A549 (cell line): ENCODE data around the gene NUP205. TPM values are rescaled to one million over a fixed set of nuclear protein-coding genes. Genes with fewer than 3 reads are reported as not detected.

Source experiments
- ATAC-seq, 2 experiments: fragments of 200-7000 bp in 1 of 2; fragments of >200 bp in 1 of 2; cut with Nextera tagmentation in 1 of 2; cut with Tn5 transposase in 1 of 2; 3 replicates each; pipeline versions ENCODE4 v1.8.0 to v1.9.1; 2018 to 2020; ENCODE audit warnings: mild to moderate bottlenecking in 1 of 2, moderate library complexity in 1 of 2
- CTCF ChIA-PET: fragments of 300-600 bp; sonication (Branson Sonifier 250); formaldehyde crosslinking; extraction: SDS; loops from one replicate; lab custom pipeline; 2021; ENCODE audit warnings: antibody characterized with exemption, inconsistent platforms; lab: Yijun Ruan, JAX
- POLR2A ChIA-PET: fragments of 350-600 bp; formaldehyde crosslinking; extraction: SDS; loops from one replicate; lab custom pipeline; 2021; ENCODE audit warnings: antibody characterized with exemption, inconsistent platforms; lab: Yijun Ruan, JAX
- DNase-seq, 2 experiments: peaks; one replicate each; pipeline versions ENCODE4 v3.0.0 to v3.0.0-alpha.2; 2011 to 2016; ENCODE audit warnings: low read depth in 1 of 2, low spot score in 1 of 2
- FAIRE-seq: peaks from 2 replicates; lab custom pipeline; 2011; peaks lifted over from hg19 to GRCh38; lab: Jason Lieb, UNC
- H3K27ac ChIP-seq, 2 experiments: fragments of >200 bp; sonication (Bioruptor Twin); formaldehyde crosslinking; 3 replicates each; pipeline ENCODE4 v1.5.1; 2016 to 2017
- H3K4me1 ChIP-seq: fragments of >200 bp; sonication (Bioruptor Twin); formaldehyde crosslinking; 3 replicates; pipeline ENCODE4 v1.6.1; 2016
- H3K4me2 ChIP-seq: fragments of >200 bp; sonication (Bioruptor Twin); formaldehyde crosslinking; 3 replicates; pipeline ENCODE4 v1.6.1; 2016
- H3K4me3 ChIP-seq: fragments of >200 bp; sonication (Bioruptor Twin); formaldehyde crosslinking; 3 replicates; pipeline ENCODE4 v1.5.1; 2016
- H3K9me3 ChIP-seq: fragments of >200 bp; sonication (Bioruptor Twin); formaldehyde crosslinking; 3 replicates; pipeline ENCODE4 v1.6.1; 2016
- CBX2 ChIP-seq: fragments of 200-600 bp; sonication (generic); IDR thresholded peaks from 2 replicates; pipeline ENCODE4 v1.6.1; 2016; ENCODE audit warnings: low read depth, mild to moderate bottlenecking, borderline replicate concordance
- CBX8 ChIP-seq: fragments of 200-600 bp; sonication (generic); IDR thresholded peaks from 2 replicates; pipeline ENCODE4 v1.6.1; 2016
- EHMT2 ChIP-seq: fragments of 200-600 bp; sonication (generic); IDR thresholded peaks from 2 replicates; pipeline ENCODE4 v1.6.1; 2016; ENCODE audit warnings: antibody characterized with exemption, low read depth, mild to moderate bottlenecking, moderate library complexity
- ELK1 ChIP-seq: fragments of 150-350 bp; IDR thresholded peaks from 2 replicates; pipeline ENCODE4 v1.6.1; 2014; ENCODE audit warnings: low read depth, mild to moderate bottlenecking, low read length
- EP300 ChIP-seq, 2 experiments: fragments of >200 bp; sonication (Bioruptor Twin); formaldehyde crosslinking; IDR thresholded peaks; 2 replicates in 1 of 2; 3 replicates in 1 of 2; pipeline ENCODE4 v1.6.1; 2016 to 2017
- ESRRA ChIP-seq: fragments of 150-350 bp; IDR thresholded peaks from 2 replicates; pipeline ENCODE4 v1.6.1; 2014; ENCODE audit warnings: mild to moderate bottlenecking, low read length, borderline replicate concordance
- FOSB ChIP-seq: fragments of 250-450 bp; sonication (Bioruptor Pico); IDR thresholded peaks from 2 replicates; pipeline ENCODE4 v1.5.0; 2020; ENCODE audit warnings: mild to moderate bottlenecking, moderate library complexity
- FOSL2 ChIP-seq, 2 experiments: fragments of 450-650 bp in 1 of 2; fragments of >200 bp in 1 of 2; sonication (Bioruptor Twin) in 1 of 2; formaldehyde crosslinking; IDR thresholded peaks; 2 replicates each; pipeline versions ENCODE4 v1.5.0 to v1.6.1; 2016 to 2020; ENCODE audit warnings: mild to moderate bottlenecking in 1 of 2, moderate library complexity in 1 of 2
- FOXS1 ChIP-seq: fragments of 250-450 bp; sonication (Bioruptor Pico); IDR thresholded peaks from 2 replicates; pipeline ENCODE4 v1.5.0; 2020; ENCODE audit warnings: mild to moderate bottlenecking, moderate library complexity
- HMGXB4 ChIP-seq: fragments of 250-450 bp; sonication (Bioruptor Pico); IDR thresholded peaks from 2 replicates; pipeline ENCODE4 v1.5.0; 2021; ENCODE audit warnings: mild to moderate bottlenecking, moderate library complexity, borderline replicate concordance
- MAFK ChIP-seq: fragments of 450-650 bp; IDR thresholded peaks from 2 replicates; pipeline ENCODE4 v1.6.1; 2014; ENCODE audit not compliant: partially characterized antibody
- MYC ChIP-seq: IDR thresholded peaks from 2 replicates; pipeline ENCODE4 v1.6.1; 2012; ENCODE audit warnings: mild to moderate bottlenecking, inconsistent platforms, low read length, improper control_type of control experiment, borderline replicate concordance
- PBX3 ChIP-seq: IDR thresholded peaks from 2 replicates; pipeline ENCODE4 v1.6.1; 2012
- PHF8 ChIP-seq: fragments of 200-600 bp; sonication (generic); IDR thresholded peaks from 2 replicates; pipeline ENCODE4 v1.6.1; 2016; ENCODE audit warnings: low read depth, mild to moderate bottlenecking, antibody characterized with exemption, moderate library complexity, borderline replicate concordance
- SMC3 ChIP-seq: fragments of >200 bp; sonication (Bioruptor Twin); formaldehyde crosslinking; IDR thresholded peaks from 3 replicates; pipeline ENCODE4 v1.6.1; 2018; ENCODE audit warnings: inconsistent platforms
- TP53 ChIP-seq: fragments of 250-450 bp; sonication (Bioruptor Pico); IDR thresholded peaks from 2 replicates; pipeline ENCODE4 v1.5.0; 2021; ENCODE audit warnings: mild to moderate bottlenecking, moderate library complexity
- ZC3H11A ChIP-seq: fragments of 450-650 bp; IDR thresholded peaks from 2 replicates; pipeline ENCODE4 v1.6.1; 2014; ENCODE audit warnings: antibody characterized with exemption, mild to moderate bottlenecking
- ZFP36 ChIP-seq: fragments of 450-650 bp; IDR thresholded peaks from 2 replicates; pipeline ENCODE4 v1.6.1; 2014; ENCODE audit warnings: borderline replicate concordance; ENCODE audit not compliant: partially characterized antibody
- ZSCAN20 ChIP-seq: fragments of 250-450 bp; sonication (Bioruptor Pico); IDR thresholded peaks from 2 replicates; pipeline ENCODE4 v1.8.0; 2022; ENCODE audit warnings: mild to moderate bottlenecking, moderate library complexity
- WGBS: methylation state at CpG from one replicate; pipeline ENCODE4 v1.1.6; 2017; ENCODE audit errors: missing lambda C conversion rate; 5-methylcytosine and 5-hydroxymethylcytosine counted together
- polyA plus RNA-seq, 4 experiments: library from polyadenylated mRNA; depleted of rRNA in 3 of 4; stranded (reverse); fragments of >200 nt; fragmentation: RNase III in 1 of 4; extraction: RNeasy Plus Mini Kit Qiagen cat#74134 plus additional on column Dnase treatment in 1 of 4; gene quantifications; 2 replicates in 3 of 4; 3 replicates in 1 of 4; pipeline ENCODE4 v1.2.3, GENCODE V29; 2011 to 2017
- TF ChIP-seq, protein P1 (sequence below): fragments of >200 bp; sonication (Bioruptor Twin); formaldehyde crosslinking; IDR thresholded peaks from 3 replicates; pipeline ENCODE4 v1.6.1; 2016
- TF ChIP-seq, protein P2 (sequence below): fragments of 450-650 bp; IDR thresholded peaks from 2 replicates; pipeline ENCODE4 v1.6.1; 2014; ENCODE audit warnings: antibody characterized with exemption
- TF ChIP-seq, protein P3 (sequence below): fragments of >200 bp; sonication (Bioruptor Twin); formaldehyde crosslinking; IDR thresholded peaks from 3 replicates; pipeline ENCODE4 v1.5.1; 2016

NUP205 gene
- polyA plus RNA-seq, 2 of the 4 experiments (the other 2 are of a cell fraction), result 55.0 to 119 TPM

DNA sequence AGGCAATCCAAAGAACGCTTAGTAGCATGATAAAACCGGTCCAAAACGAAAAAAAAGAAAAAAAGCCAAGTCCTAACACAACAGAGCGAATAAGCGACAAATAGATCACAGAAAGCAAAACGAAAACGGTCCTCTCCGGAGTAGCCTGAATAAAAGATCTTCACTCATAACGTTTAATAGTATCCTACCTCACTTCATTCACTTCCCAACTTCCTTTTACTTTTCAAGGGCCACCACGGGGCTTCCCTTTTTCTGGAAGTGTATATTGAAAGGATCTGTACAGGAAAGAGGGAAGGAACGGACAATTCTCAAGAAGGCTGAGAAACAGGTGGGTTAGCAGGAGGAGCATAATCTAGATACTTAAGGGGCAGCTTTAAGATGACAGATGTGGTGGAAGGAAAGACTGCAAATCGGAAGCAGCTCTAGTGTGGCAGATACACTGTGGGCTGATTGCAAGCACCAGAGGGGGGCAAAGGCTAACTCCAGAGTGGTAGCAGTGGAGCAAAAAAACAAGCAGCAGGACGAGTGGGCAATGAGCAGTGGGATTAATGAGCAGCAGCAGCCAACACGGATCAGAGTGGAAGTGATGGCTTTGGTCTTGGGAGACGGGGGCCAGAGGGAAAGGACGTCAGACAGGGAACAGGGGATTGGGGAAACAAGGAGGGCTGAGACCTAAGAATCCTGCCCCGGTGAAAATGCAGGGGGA, 48.7 kb upstream of the NUP205 start:
- DNase-seq, result peak; percentile 28 to 32
- H3K27ac ChIP-seq, result peak overlapping the region; percentile 93 to 96
- ChIA-PET CTCF (interaction anchor here (1.2 to 1.7 kb wide), 2 partner anchors 50 to 137 kb away, joined by 3 to 4 read pairs; no protein-coding TSS in a partner anchor), POLR2A (no interaction called here)
- ATAC-seq, result peak; percentile 39 to 50
- no peak for FAIRE-seq
- peaks cover 20% of the 10 kb centered on the region for H3K4me1 ChIP-seq
- H3K4me3 ChIP-seq, result peak overlapping the region; percentile 69
- WGBS, result 2% methylated on average over 17 of the region's 17 CpGs
- no peaks in the 10 kb centered on the region for H3K9me3 ChIP-seq
- peak overlapping the region; percentile 69 for H3K4me2 ChIP-seq
- no peak for TF ChIP-seq CBX8

GRCh38 chr7:135509589-135509838, 48.2 kb upstream of the NUP205 start:
- DNase-seq, result no peak
- FAIRE-seq, result no peak
- peak overlapping the region; percentile 69 for H3K4me3 ChIP-seq
- H3K27ac ChIP-seq, result peak overlapping the region; percentile 93 to 96
- H3K9me3 ChIP-seq, result no peaks in the 10 kb centered on the region
- TF ChIP-seq HMGXB4 (CRISPR knock-in tag), result 0 out of 2 replicates have a peak, but pooled peaks have one; percentile 42
- TF ChIP-seq EP300 (IDR thresholded peaks at IDR 0.05), result no peak
- POLR2A ChIA-PET, result no interaction called here
- peak overlapping the region; percentile 69 for H3K4me2 ChIP-seq
- ATAC-seq, result no peak
- CTCF ChIA-PET, result interaction anchor here (1.7 kb wide), 1 partner anchor 49 kb away, joined by 4 read pairs; no protein-coding TSS in a partner anchor
- peaks cover 20% of the 10 kb centered on the region for H3K4me1 ChIP-seq
- WGBS, result 0% methylated on average over 14 of the region's 14 CpGs

DNA sequence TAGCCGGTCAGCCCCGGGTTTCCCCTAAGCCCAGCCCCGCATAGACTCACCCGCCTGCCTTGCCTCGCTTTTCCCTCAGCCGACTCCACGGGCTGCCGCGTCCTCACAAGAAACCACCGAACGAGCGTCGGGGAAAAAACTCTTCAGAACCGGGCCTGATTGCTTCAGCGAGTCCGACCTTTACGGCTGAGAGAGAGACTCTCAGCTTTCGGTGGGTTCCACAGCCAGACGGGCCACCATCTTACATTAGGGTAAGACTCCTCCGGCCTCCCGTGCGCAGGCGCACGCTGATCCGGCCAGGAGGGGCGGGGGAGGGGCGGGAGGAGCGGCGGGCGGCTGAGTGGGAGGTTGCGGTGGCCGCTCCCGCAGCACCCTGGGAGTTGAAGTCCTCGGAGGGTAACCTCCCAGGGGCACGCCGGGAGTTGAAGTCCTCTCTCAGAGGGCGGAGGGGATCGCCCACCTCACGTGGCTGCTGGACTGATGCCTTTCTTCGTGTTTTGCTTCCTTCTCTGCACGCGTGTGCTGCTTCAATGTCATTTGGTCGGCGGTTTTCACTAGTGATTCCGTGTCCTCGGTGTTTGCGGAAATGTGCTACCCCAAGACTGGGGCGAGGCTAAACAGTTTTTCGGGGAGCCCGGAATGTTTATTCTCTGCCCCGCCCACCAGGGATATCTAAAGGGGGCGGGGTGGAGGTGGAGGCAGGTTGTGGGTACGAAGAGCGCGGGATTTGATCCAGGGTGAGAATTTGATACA, 47.7 kb upstream of the NUP205 start, which contains the start of gene CNOT4:
Gene CNOT4, minus strand, starts transcription at position 264 of the 753 bp plus-strand sequence. CDS start 71,771 bp downstream, outside the sequence.
- Histone ChIP-seq H3K4me3 (peak within 1 kb of the TSS; percentile 69), H3K4me2 (peak within 1 kb of the TSS; percentile 86), H3K9me3 (no peaks in the 10 kb centered on the region), H3K27ac (peak within 1 kb of the TSS; percentile 93 to 96), H3K4me1 (peaks cover 20% of the 10 kb centered on the region)
- ChIA-PET POLR2A (interaction anchor here (0.6 kb wide), 2 partner anchors 14 to 112 kb away, joined by 3 to 5 read pairs; no protein-coding TSS in a partner anchor), CTCF (interaction anchor here (1.2 to 1.7 kb wide), 3 partner anchors 49 to 229 kb away, joined by 3 to 7 read pairs (median 4); no protein-coding TSS in a partner anchor)
- peak; percentile 95 to 97 for ATAC-seq
- 2% methylated on average over 41 of the region's 55 CpGs for WGBS
- peak; percentile 92 to 97 for DNase-seq
- FAIRE-seq, result no peak
- TF ChIP-seq ELK1 (no peak), SMC3 (no peak), PBX3 (no peak), CBX8 (no peak), PHF8 (peak; percentile 86), EP300 (IDR thresholded peaks at IDR 0.05) (no peak), ZC3H11A (no peak), ZFP36 (no peak), ZSCAN20 (no peak), FOSB (CRISPR knock-in tag) (no peak), EHMT2 (no peak), MAFK (no peak), FOXS1 (no peak), ESRRA (no peak), FOSL2 (IDR thresholded peaks at IDR 0.05) (no peak), FOSL2 (CRISPR knock-in tag; IDR thresholded peaks at IDR 0.05) (peak; percentile 18; the same call in 1 of the 2 replicates), MYC (peak; percentile 69), CBX2 (no peak), TP53 (CRISPR knock-in tag) (no peak)
- TF ChIP-seq, protein P1, sequence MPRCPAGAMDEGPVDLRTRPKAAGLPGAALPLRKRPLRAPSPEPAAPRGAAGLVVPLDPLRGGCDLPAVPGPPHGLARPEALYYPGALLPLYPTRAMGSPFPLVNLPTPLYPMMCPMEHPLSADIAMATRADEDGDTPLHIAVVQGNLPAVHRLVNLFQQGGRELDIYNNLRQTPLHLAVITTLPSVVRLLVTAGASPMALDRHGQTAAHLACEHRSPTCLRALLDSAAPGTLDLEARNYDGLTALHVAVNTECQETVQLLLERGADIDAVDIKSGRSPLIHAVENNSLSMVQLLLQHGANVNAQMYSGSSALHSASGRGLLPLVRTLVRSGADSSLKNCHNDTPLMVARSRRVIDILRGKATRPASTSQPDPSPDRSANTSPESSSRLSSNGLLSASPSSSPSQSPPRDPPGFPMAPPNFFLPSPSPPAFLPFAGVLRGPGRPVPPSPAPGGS, result peak; percentile 64; the same call in 2 of the 3 replicates
- TF ChIP-seq, protein P2, sequence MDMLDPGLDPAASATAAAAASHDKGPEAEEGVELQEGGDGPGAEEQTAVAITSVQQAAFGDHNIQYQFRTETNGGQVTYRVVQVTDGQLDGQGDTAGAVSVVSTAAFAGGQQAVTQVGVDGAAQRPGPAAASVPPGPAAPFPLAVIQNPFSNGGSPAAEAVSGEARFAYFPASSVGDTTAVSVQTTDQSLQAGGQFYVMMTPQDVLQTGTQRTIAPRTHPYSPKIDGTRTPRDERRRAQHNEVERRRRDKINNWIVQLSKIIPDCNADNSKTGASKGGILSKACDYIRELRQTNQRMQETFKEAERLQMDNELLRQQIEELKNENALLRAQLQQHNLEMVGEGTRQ, result peak; percentile 76
- TF ChIP-seq, protein P3, sequence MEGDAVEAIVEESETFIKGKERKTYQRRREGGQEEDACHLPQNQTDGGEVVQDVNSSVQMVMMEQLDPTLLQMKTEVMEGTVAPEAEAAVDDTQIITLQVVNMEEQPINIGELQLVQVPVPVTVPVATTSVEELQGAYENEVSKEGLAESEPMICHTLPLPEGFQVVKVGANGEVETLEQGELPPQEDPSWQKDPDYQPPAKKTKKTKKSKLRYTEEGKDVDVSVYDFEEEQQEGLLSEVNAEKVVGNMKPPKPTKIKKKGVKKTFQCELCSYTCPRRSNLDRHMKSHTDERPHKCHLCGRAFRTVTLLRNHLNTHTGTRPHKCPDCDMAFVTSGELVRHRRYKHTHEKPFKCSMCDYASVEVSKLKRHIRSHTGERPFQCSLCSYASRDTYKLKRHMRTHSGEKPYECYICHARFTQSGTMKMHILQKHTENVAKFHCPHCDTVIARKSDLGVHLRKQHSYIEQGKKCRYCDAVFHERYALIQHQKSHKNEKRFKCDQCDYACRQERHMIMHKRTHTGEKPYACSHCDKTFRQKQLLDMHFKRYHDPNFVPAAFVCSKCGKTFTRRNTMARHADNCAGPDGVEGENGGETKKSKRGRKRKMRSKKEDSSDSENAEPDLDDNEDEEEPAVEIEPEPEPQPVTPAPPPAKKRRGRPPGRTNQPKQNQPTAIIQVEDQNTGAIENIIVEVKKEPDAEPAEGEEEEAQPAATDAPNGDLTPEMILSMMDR, result no peak
